Smooth muscle cell (in vitro differentiated cells): Measurements from ENCODE around the gene MYH16. TPM values are rescaled to one million over a fixed set of nuclear protein-coding genes. Genes with fewer than 3 reads are reported as not detected.
"Not testable (repeated sequence)": the region's sequence is repeated elsewhere in the genome, so short reads cannot be mapped to it uniquely, and the experiment has no call there.

Experiments
- DNase-seq: peaks from one replicate; lab custom pipeline; 2025; ENCODE audit not compliant: unreplicated experiment; lab: John Stamatoyannopoulos, UW
- H2AFZ ChIP-seq: fragments of 200-600 bp; sonication (generic); 2 replicates; pipeline ENCODE4 v1.6.0; 2016; ENCODE audit warnings: antibody characterized with exemption, low read depth, mild to moderate bottlenecking
- H3F3A ChIP-seq: fragments of 200-600 bp; sonication (generic); 2 replicates; pipeline ENCODE4 v1.6.0; 2017; ENCODE audit warnings: antibody characterized with exemption, low read depth
- H3K27ac ChIP-seq: fragments of 200-600 bp; sonication (generic); 2 replicates; pipeline ENCODE4 v1.5.1; 2016; ENCODE audit warnings: low read depth, mild to moderate bottlenecking
- H3K27me3 ChIP-seq: fragments of 200-600 bp; sonication (generic); 2 replicates; pipeline ENCODE4 v1.6.1; 2016; ENCODE audit warnings: low read depth, mild to moderate bottlenecking
- H3K36me3 ChIP-seq: fragments of 200-600 bp; sonication (generic); 2 replicates; pipeline ENCODE4 v1.5.1; 2016; ENCODE audit warnings: low read depth
- H3K4me1 ChIP-seq: fragments of 200-600 bp; sonication (generic); 2 replicates; pipeline ENCODE4 v1.5.1; 2016; ENCODE audit warnings: low read depth
- H3K4me2 ChIP-seq: fragments of 200-600 bp; sonication (generic); 2 replicates; pipeline ENCODE4 v1.6.0; 2016; ENCODE audit warnings: mild to moderate bottlenecking
- H3K4me3 ChIP-seq: fragments of 200-600 bp; sonication (generic); 2 replicates; pipeline ENCODE4 v1.5.1; 2016; ENCODE audit warnings: mild to moderate bottlenecking
- H3K79me2 ChIP-seq: fragments of 200-600 bp; sonication (generic); 2 replicates; pipeline ENCODE4 v1.6.0; 2016; ENCODE audit warnings: low read depth, mild to moderate bottlenecking
- H3K9ac ChIP-seq: fragments of 200-600 bp; sonication (generic); 2 replicates; pipeline ENCODE4 v1.6.0; 2016; ENCODE audit warnings: low read depth
- H3K9me3 ChIP-seq: fragments of 200-600 bp; sonication (generic); replicated peaks from 2 replicates; pipeline ENCODE4 v1.5.1; 2016; ENCODE audit warnings: low read depth
- H4K20me1 ChIP-seq: fragments of 200-600 bp; sonication (generic); 2 replicates; pipeline ENCODE4 v1.6.0; 2016; ENCODE audit warnings: low read depth
- WGBS: methylation state at CpG from one replicate; pipeline ENCODE4 v1.1.7; 2016; ENCODE audit warnings: low lambda C conversion rate; 5-methylcytosine and 5-hydroxymethylcytosine counted together
- polyA plus RNA-seq: library from polyadenylated mRNA; unstranded; fragments of >200 nt; fragmentation: Nextera tagmentation; extraction: Ambion mirVana; gene quantifications from 2 replicates; pipeline ENCODE4 v1.2.1, GENCODE V29; 2016
- total RNA-seq: library from RNA; depleted of rRNA; stranded (reverse); fragments of >200 nt; gene quantifications from 2 replicates; pipeline ENCODE4 v1.2.3, GENCODE V29; 2014
- TF ChIP-seq, protein P1 (sequence below): fragments of 200-600 bp; sonication (generic); IDR thresholded peaks from 2 replicates; pipeline ENCODE4 v1.5.1; 2017; ENCODE audit warnings: borderline replicate concordance, mild to moderate bottlenecking, antibody characterized with exemption; ENCODE audit not compliant: insufficient read depth, poor library complexity, severe bottlenecking

MYH16 gene
- total and polyA plus RNA-seq, 2 experiments from 2014 or later, result not detected

DNA sequence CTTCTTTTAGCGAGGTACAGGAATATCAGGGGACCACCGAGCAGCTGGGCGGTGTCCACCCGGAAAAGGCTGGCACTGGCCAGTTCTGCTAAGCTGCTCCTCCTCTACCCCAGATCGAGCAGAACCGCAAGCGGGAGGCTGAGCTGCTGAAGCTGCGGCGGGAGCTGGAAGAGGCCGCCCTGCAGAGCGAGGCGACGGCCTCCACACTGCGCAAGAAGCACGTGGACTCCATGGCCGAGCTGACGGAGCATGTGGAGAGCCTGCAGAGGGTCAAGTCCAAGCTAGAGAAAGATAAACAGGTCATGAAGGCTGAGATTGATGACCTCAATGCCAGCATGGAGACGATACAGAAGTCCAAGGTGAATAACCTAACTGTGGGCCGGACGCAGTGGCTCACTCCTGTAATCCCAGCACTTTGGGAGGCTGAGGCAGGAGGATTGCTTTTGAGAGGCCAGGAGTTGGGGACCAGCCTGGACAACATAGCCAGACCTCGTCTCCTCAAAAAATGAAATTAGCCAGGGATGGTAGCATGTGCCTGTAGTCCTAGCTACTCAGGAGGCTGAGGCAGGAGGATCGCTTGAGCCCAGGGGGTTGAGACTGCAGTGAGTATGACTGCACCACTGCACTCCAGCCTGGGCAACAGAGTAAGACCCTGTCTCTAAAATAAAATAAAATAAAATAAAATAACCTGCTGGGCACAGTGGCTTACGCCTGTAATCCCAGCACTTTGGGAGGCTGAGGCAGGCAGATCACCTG lies 15.3 kb downstream of the MYH16 start:
- H3K9me3 ChIP-seq, result no peaks in the 10 kb centered on the region
- no peak overlapping the region for H3K9ac ChIP-seq
- 97% methylated on average over 23 of the region's 23 CpGs for WGBS
- no peak overlapping the region for H3K27ac ChIP-seq
- H3K79me2 ChIP-seq, result no peaks in the 10 kb centered on the region
- no peaks in the 10 kb centered on the region for H3K36me3 ChIP-seq
- TF ChIP-seq, protein P1, sequence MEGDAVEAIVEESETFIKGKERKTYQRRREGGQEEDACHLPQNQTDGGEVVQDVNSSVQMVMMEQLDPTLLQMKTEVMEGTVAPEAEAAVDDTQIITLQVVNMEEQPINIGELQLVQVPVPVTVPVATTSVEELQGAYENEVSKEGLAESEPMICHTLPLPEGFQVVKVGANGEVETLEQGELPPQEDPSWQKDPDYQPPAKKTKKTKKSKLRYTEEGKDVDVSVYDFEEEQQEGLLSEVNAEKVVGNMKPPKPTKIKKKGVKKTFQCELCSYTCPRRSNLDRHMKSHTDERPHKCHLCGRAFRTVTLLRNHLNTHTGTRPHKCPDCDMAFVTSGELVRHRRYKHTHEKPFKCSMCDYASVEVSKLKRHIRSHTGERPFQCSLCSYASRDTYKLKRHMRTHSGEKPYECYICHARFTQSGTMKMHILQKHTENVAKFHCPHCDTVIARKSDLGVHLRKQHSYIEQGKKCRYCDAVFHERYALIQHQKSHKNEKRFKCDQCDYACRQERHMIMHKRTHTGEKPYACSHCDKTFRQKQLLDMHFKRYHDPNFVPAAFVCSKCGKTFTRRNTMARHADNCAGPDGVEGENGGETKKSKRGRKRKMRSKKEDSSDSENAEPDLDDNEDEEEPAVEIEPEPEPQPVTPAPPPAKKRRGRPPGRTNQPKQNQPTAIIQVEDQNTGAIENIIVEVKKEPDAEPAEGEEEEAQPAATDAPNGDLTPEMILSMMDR, result no peak
- no peaks in the 10 kb centered on the region for H3K4me1 ChIP-seq
- H3K4me2 ChIP-seq, result no peak overlapping the region
- no peaks in the 10 kb centered on the region for H3K27me3 ChIP-seq
- no peaks in the 10 kb centered on the region for H4K20me1 ChIP-seq
- H2AFZ ChIP-seq, result no peak overlapping the region
- H3F3A ChIP-seq, result no peaks in the 10 kb centered on the region
- H3K4me3 ChIP-seq, result no peak overlapping the region
- DNase-seq, result no peak

DNA sequence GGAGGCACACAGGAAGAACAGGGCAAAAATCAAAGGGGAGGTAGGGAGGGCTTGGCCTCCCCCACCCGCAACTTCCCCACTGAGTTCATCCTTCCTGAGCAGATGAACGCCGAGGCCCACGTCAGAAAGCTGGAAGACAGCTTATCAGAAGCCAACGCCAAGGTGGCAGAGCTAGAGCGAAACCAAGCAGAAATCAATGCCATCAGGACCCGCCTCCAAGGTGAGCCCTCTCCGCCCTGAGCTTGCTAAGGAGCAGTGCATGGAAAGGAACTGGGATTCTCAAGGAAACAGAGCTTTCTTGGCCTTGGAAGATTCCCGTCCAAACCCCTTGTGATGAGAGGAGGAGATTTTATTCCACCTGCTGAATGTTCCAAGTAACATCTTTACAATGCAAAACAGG lies 16.5 kb downstream of the MYH16 start:
- Histone ChIP-seq H2AFZ (no peak overlapping the region), H3K27ac (no peak overlapping the region), H3K9ac (no peak overlapping the region), H3K4me2 (no peak overlapping the region), H4K20me1 (no peaks in the 10 kb centered on the region), H3K36me3 (no peaks in the 10 kb centered on the region), H3K4me1 (no peaks in the 10 kb centered on the region), H3K79me2 (no peaks in the 10 kb centered on the region), H3F3A (no peaks in the 10 kb centered on the region), H3K9me3 (no peaks in the 10 kb centered on the region), H3K27me3 (no peaks in the 10 kb centered on the region), H3K4me3 (no peak overlapping the region)
- no peak for DNase-seq
- WGBS, result 80% methylated on average over 9 of the region's 9 CpGs
- TF ChIP-seq, protein P1, result no peak

DNA sequence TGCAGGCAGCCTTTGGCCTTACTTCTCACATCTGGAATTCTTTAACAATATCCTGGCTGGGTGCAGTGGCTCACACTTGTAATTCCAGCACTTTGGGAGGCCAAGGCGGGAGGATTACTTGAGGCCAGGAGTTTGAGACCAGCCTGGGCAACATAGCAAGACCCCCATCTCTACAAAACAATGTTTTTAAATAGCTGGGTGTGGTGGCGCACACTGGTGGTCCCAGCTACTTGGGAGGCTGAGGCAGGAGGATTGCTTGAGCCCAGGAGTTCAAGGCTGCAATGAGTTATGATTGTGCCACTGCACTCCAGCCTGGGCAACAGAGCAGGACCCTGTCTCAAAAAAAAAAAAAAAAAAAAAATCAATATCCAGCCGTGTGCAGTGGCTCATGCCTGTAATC lies 17.5 kb downstream of the MYH16 start:
- 97% methylated on average over 3 of the region's 3 CpGs for WGBS
- DNase-seq, result not testable (repeated sequence)

DNA sequence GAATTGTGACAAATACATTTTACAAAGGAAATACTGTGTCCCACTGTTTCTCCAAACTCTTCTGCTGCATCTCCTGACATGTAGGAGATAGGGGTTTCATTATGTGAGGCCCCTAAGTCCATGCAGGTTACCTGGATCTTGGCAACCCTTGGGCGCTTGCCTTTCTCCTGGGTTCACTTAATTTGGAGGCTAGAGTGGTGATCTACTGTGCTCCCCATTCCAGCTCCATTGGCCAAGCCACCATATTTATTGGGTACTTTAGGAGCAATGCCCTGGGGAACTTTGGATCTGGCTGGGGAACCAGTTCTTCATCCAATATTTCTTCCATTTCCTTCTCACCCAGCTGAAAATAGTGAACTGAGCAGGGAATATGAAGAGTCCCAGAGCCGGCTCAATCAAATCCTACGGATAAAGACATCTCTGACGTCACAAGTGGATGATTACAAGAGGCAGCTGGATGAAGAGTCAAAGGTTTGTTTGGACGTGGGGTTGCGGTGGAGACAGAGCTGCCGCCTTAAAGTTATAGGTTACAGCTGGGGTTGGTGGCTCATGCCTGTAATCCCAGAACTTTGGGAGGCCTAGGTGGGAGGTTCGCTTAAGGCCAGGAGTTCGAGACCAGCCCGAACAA lies 18.5 kb downstream of the MYH16 start:
- TF ChIP-seq, protein P1, result no peak
- Histone ChIP-seq H2AFZ (no peak overlapping the region), H3K9me3 (no peaks in the 10 kb centered on the region), H3K36me3 (no peaks in the 10 kb centered on the region), H3K4me3 (no peak overlapping the region), H3F3A (no peaks in the 10 kb centered on the region), H3K4me1 (no peaks in the 10 kb centered on the region), H3K4me2 (no peak overlapping the region), H3K9ac (no peak overlapping the region), H3K27me3 (no peaks in the 10 kb centered on the region), H4K20me1 (no peaks in the 10 kb centered on the region), H3K27ac (no peak overlapping the region), H3K79me2 (no peaks in the 10 kb centered on the region)
- no peak for DNase-seq
- WGBS, result 95% methylated on average over 9 of the region's 10 CpGs

More for the DNA sequence above, 17.5 kb downstream of the MYH16 start:
- H3K4me1 ChIP-seq, H3K27me3 ChIP-seq, H3F3A ChIP-seq, H3K9me3 ChIP-seq, H3K4me3 ChIP-seq, H3K4me2 ChIP-seq, H3K27ac ChIP-seq, H3K9ac ChIP-seq, H2AFZ ChIP-seq, H3K36me3 ChIP-seq, H3K79me2 ChIP-seq, H4K20me1 ChIP-seq: not testable (repeated sequence)
